MCF 10A (cell line): ENCODE results near the gene PANK2. TPM values are rescaled to one million over a fixed set of nuclear protein-coding genes. Genes with fewer than 3 reads are reported as not detected.

Experiments
- BruUV-seq: library from RNA; stranded (reverse); fragments of 400-500 nt; replicated peaks from 2 replicates; lab custom pipeline; 2021; lab: Mats Ljungman, UMichigan
- CTCF ChIA-PET: fragments of 300-600 bp; sonication (Branson Sonifier 250); formaldehyde crosslinking; extraction: SDS; loops from one replicate; lab custom pipeline; 2021; ENCODE audit warnings: antibody characterized with exemption, inconsistent platforms; lab: Yijun Ruan, JAX
- POLR2A ChIA-PET: fragments of 300-600, 350-650 bp; sonication (Branson Sonifier 250); formaldehyde crosslinking; extraction: SDS; loops from one replicate; lab custom pipeline; 2020; ENCODE audit warnings: antibody characterized with exemption, inconsistent platforms; lab: Yijun Ruan, JAX
- DNase-seq: peaks from one replicate; pipeline ENCODE4 v3.0.0-alpha.2; 2018; ENCODE audit not compliant: unreplicated experiment
- H3K27ac Mint-ChIP-seq: one replicate; pipeline ENCODE4 v1.8.0; 2022; ENCODE audit warnings: mild to moderate bottlenecking, low read depth, mixed read lengths; ENCODE audit not compliant: unreplicated experiment
- H3K27me3 Mint-ChIP-seq: one replicate; pipeline ENCODE4 v1.8.0; 2022; ENCODE audit warnings: mixed read lengths; ENCODE audit not compliant: insufficient read depth, unreplicated experiment
- H3K36me3 Mint-ChIP-seq: one replicate; pipeline ENCODE4 v1.8.0; 2022; ENCODE audit warnings: mild to moderate bottlenecking, moderate library complexity, mixed read lengths; ENCODE audit not compliant: insufficient read depth, unreplicated experiment
- H3K4me1 Mint-ChIP-seq: one replicate; pipeline ENCODE4 v1.8.0; 2022; ENCODE audit warnings: mixed read lengths; ENCODE audit not compliant: insufficient read depth, unreplicated experiment
- H3K4me3 Mint-ChIP-seq: one replicate; pipeline ENCODE4 v1.8.0; 2022; ENCODE audit warnings: mild to moderate bottlenecking, moderate library complexity, mixed read lengths; ENCODE audit not compliant: unreplicated experiment
- H3K9me3 Mint-ChIP-seq: one replicate; pipeline ENCODE4 v1.8.0; 2022; ENCODE audit warnings: mixed read lengths; ENCODE audit not compliant: unreplicated experiment
- intact Hi-C: fragments of 100-400 bp; cut with micrococcal nuclease; formaldehyde crosslinking; loops from 2 replicates; pipeline ENCODE4 v1.14.1; 2022
- total RNA-seq: library from RNA; stranded (reverse); gene quantifications from 2 replicates; pipeline ENCODE4 v1.2.3, GENCODE V29; 2022
- TF ChIP-seq, protein P1 (sequence below): fragments of 200-600 bp; IDR thresholded peaks from one replicate; pipeline ENCODE4 v1.8.0; 2022; ENCODE audit warnings: antibody characterized with exemption, mild to moderate bottlenecking; ENCODE audit not compliant: unreplicated experiment

The PANK2 gene
- total RNA-seq, 1 experiment from 2014 or later, result 29.2 TPM

- no peaks in the 10 kb centered on the region for H3K27me3 Mint-ChIP-seq
- ChIA-PET CTCF (interaction anchor here (0.9 to 1.4 kb wide), 2 partner anchors 28 to 311 kb away, joined by 4 to 8 read pairs; partner anchors contain the start of gene AP5S1), POLR2A (interaction anchor here (1.2 to 2.1 kb wide), 4 partner anchors 11 to 62 kb away, joined by 3 to 29 read pairs (median 4); partner anchors contain the start of genes AP5S1 and CENPB)
- BruUV-seq, result no TSS peak
- no peak for DNase-seq
- no peaks in the 10 kb centered on the region for H3K9me3 Mint-ChIP-seq
- intact Hi-C loops, result no loop called here
- TF ChIP-seq, protein P1, sequence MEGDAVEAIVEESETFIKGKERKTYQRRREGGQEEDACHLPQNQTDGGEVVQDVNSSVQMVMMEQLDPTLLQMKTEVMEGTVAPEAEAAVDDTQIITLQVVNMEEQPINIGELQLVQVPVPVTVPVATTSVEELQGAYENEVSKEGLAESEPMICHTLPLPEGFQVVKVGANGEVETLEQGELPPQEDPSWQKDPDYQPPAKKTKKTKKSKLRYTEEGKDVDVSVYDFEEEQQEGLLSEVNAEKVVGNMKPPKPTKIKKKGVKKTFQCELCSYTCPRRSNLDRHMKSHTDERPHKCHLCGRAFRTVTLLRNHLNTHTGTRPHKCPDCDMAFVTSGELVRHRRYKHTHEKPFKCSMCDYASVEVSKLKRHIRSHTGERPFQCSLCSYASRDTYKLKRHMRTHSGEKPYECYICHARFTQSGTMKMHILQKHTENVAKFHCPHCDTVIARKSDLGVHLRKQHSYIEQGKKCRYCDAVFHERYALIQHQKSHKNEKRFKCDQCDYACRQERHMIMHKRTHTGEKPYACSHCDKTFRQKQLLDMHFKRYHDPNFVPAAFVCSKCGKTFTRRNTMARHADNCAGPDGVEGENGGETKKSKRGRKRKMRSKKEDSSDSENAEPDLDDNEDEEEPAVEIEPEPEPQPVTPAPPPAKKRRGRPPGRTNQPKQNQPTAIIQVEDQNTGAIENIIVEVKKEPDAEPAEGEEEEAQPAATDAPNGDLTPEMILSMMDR, result no peak
- H3K36me3 Mint-ChIP-seq, result peaks cover 39% of the 10 kb centered on the region
- peak overlapping the region; percentile 30 for H3K27ac Mint-ChIP-seq
- peaks cover 13% of the 10 kb centered on the region for H3K4me1 Mint-ChIP-seq
- peak overlapping the region; percentile 83 for H3K4me3 Mint-ChIP-seq
Measured at GRCh38 chr20:3848565-3848964, 40.6 kb upstream of the PANK2 start.

- no peak for DNase-seq
- Mint-ChIP-seq H3K4me3 (no peak overlapping the region), H3K9me3 (no peaks in the 10 kb centered on the region), H3K27ac (no peak overlapping the region), H3K27me3 (no peaks in the 10 kb centered on the region), H3K36me3 (peaks cover 85% of the 10 kb centered on the region), H3K4me1 (peaks cover 9% of the 10 kb centered on the region)
- TF ChIP-seq, protein P1, result no peak
- intact Hi-C loops, result loop anchor here (2.0 kb wide), 2 partner anchors 34 to 68 kb away; partner anchors contain the start of genes AP5S1 and CENPB
- POLR2A ChIA-PET, result interaction anchor here (0.6 to 3.1 kb wide), 11 partner anchors 9 to 155 kb away, joined by 3 to 15 read pairs (median 6); partner anchors contain the start of genes ADISSP, AP5S1 and CENPB
- CTCF ChIA-PET, result interaction anchor here (0.5 to 4.2 kb wide), 31 partner anchors 9 to 402 kb away, joined by 3 to 43 read pairs (median 4); partner anchors contain the start of genes AP5S1, CENPB and SPEF1
- BruUV-seq, result no TSS peak
Measured at GRCh38 chr20:3854462-3854871, 34.7 kb upstream of the PANK2 start.

DNA sequence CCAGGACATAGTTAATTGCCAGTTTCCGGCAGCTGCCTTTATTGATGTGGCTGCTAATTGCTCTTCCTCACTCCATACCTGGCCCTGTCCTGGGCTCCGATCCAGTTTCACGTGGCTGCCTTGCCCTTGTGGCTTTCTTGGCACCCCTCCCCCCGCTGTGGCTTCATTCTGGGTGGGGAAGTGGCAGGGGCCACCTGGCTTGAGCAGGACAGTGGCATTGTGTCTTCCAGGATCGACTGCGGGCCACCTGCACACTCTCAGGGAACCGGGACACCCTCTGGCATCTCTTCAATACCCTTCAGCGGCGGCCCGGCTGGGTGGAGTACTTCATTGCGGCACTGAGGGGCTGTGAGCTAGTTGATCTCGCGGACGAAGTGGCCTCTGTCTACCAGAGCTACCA is 31.8 kb upstream of the PANK2 start:
- Mint-ChIP-seq H3K9me3 (no peaks in the 10 kb centered on the region), H3K4me3 (no peak overlapping the region), H3K27me3 (no peaks in the 10 kb centered on the region), H3K36me3 (peaks cover 84% of the 10 kb centered on the region), H3K27ac (peak overlapping the region; percentile 28), H3K4me1 (peaks cover 9% of the 10 kb centered on the region)
- DNase-seq, result no peak
- ChIA-PET CTCF (interaction anchor here (0.9 to 2.1 kb wide), 5 partner anchors 10 to 215 kb away, joined by 3 to 9 read pairs (median 4); partner anchors contain the start of gene MAVS), POLR2A (interaction anchor here (0.7 to 3.1 kb wide), 2 partner anchors 10 to 14 kb away, joined by 3 to 15 read pairs; no protein-coding TSS in a partner anchor)
- no TSS peak for BruUV-seq
- intact Hi-C loops, result no loop called here
- TF ChIP-seq, protein P1, result no peak

DNA sequence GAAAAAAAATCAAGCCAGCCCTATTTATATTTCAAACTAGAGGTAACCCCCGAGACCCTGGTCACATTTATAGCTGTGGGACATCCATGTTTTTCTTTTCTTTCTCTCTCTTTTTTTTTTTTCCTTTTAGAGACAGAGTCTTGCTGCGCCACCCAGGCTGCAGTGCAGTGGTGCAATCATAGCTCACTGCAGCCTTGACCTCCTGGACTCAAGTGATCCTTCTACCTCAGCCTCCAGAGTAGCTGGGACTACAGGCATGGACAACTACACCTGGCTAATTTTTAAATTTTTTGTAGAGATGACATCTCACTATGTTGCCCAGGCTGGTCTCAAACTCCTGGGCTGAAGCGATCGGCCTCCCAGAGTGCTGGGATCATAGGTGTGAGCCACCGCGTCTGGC is 30.5 kb upstream of the PANK2 start:
- TF ChIP-seq, protein P1, result no peak
- H3K27ac Mint-ChIP-seq, result no peak overlapping the region
- H3K4me1 Mint-ChIP-seq, result peaks cover 9% of the 10 kb centered on the region
- H3K36me3 Mint-ChIP-seq, result peaks cover 96% of the 10 kb centered on the region
- H3K9me3 Mint-ChIP-seq, result no peaks in the 10 kb centered on the region
- no peak for DNase-seq
- POLR2A ChIA-PET, result no interaction called here
- no TSS peak for BruUV-seq
- CTCF ChIA-PET, result interaction anchor here (0.7 to 1.0 kb wide), 3 partner anchors 71 to 375 kb away, joined by 3 to 4 read pairs (median 3); no protein-coding TSS in a partner anchor
- H3K4me3 Mint-ChIP-seq, result no peak overlapping the region
- intact Hi-C loops, result no loop called here
- no peaks in the 10 kb centered on the region for H3K27me3 Mint-ChIP-seq
